ENCODE measurements around the gene ISYNA1.

DNA sequence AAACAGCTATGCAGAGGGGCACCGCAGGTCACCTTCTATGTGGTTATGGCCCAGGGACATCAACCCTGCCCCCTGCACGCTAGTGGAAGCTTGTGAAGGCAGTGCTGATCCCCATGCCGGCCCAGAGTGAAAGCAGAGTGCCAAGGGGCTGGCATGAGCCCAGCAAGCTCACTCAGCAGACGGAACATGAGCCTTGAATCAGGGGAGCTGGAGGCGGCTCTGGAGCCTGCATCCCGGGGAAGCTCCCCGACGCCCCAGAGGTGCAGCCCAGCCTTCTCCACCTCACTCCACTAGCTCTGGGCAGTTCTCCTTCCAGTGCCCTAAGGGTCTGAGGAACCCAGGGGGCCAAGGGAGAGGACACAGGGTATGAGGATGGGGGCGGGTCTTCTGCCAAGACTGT is 19.0 kb upstream of the ISYNA1 start:
- no peak for TF ChIP-seq SUZ12 (IDR thresholded peaks at IDR 0.05)
- TF ChIP-seq, protein P1, sequence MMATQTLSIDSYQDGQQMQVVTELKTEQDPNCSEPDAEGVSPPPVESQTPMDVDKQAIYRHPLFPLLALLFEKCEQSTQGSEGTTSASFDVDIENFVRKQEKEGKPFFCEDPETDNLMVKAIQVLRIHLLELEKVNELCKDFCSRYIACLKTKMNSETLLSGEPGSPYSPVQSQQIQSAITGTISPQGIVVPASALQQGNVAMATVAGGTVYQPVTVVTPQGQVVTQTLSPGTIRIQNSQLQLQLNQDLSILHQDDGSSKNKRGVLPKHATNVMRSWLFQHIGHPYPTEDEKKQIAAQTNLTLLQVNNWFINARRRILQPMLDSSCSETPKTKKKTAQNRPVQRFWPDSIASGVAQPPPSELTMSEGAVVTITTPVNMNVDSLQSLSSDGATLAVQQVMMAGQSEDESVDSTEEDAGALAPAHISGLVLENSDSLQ (IDR thresholded peaks at IDR 0.05), result no peak
- no peak for TF ChIP-seq SP1 (IDR thresholded peaks at IDR 0.05)
- TF ChIP-seq FOXA1 (IDR thresholded peaks at IDR 0.05), result no peak
- no peak for TF ChIP-seq FOXM1 (IDR thresholded peaks at IDR 0.05; ENCODE audit: borderline replicate concordance)
- no peak for TF ChIP-seq ZNF384 (IDR thresholded peaks at IDR 0.05)
- no peak for TF ChIP-seq HDGF (IDR thresholded peaks at IDR 0.05; ENCODE audit: borderline replicate concordance)
- no peak for TF ChIP-seq ELF4 (IDR thresholded peaks at IDR 0.05)
- no peak for TF ChIP-seq LEF1 (IDR thresholded peaks at IDR 0.05; ENCODE audit: borderline replicate concordance)
- TF ChIP-seq TARDBP (IDR thresholded peaks at IDR 0.05), result no peak
- TF ChIP-seq FOXK2 (IDR thresholded peaks at IDR 0.05), result no peak
- TF ChIP-seq BHLHE40 (IDR thresholded peaks at IDR 0.05; ENCODE audit: borderline replicate concordance), result no peak
- no peak for TF ChIP-seq ARNT (IDR thresholded peaks at IDR 0.05)
